ENCODE measurements around the gene SLC49A3.

DNA sequence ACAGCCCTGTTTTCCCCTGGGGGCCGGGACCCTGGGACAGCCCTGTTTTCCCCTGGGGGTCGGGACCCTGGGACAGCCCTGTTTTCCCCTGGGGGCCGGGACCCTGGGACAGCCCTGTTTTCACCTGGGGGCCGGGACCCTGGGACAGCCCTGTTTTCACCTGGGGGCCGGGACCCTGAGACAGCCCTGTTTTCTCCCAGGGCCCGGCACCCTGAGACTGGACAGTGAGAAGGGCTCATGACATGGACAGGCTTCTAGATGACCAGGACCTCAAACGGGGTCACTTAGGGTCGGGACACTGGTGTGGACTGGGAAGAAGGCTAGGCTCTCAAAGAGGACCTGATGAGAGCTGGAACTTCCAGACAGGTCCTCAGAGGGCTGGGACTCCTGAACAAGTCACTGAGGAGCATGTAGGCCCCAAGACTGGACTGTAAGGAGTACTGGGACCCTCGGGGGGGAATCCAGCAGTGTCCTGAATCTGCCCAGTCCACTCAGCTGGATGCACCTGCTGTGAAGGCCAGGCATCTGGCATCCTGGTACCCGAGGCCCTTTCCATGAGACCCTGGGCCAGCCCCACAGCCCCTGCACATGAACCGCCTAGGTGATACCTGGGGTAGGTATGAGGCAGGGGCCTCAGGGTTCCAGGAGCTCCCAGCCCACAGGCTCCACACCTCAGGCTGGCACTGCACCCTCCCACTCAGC is 19.1 kb upstream of the SLC49A3 start:
- TF ChIP-seq POLR2A (IDR thresholded peaks at IDR 0.05; ENCODE audit: low read depth, low read length) (no peak), POLR2AphosphoS5 (IDR thresholded peaks at IDR 0.05; ENCODE audit: low read depth, low read length) (no peak), TAF1 (IDR thresholded peaks at IDR 0.05; ENCODE audit: borderline replicate concordance, low read depth, low read length) (no peak)
